Measurements from ENCODE around the gene ARHGEF28. TPM values are rescaled to one million over a fixed set of nuclear protein-coding genes. Genes with fewer than 3 reads are reported as not detected.

Gene ARHGEF28
- total and polyA plus RNA-seq, 2 of the 4 experiments (the other 2 are of a cell fraction) = 3.6 to 16.0 TPM

DNA sequence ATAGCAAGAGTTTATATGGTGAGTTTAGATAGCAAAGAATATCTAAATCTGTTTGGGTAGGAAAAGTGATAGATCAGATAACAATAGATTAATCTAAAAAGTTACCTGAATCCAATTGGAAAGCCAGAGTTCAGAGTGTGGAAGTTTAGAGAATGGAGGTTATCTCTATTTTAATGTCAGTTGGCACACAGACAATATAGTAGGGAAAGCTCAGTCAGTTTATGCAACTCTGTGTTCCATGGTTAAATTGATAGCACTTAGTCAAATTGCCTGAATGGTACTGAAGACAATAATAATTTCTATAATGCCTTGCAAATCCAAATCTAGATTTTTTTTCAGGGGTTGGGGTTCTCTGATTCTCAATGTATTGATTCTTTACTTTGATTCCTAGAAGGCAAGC, 77.0 kb downstream of the ARHGEF28 start:
- TF ChIP-seq, protein P1, sequence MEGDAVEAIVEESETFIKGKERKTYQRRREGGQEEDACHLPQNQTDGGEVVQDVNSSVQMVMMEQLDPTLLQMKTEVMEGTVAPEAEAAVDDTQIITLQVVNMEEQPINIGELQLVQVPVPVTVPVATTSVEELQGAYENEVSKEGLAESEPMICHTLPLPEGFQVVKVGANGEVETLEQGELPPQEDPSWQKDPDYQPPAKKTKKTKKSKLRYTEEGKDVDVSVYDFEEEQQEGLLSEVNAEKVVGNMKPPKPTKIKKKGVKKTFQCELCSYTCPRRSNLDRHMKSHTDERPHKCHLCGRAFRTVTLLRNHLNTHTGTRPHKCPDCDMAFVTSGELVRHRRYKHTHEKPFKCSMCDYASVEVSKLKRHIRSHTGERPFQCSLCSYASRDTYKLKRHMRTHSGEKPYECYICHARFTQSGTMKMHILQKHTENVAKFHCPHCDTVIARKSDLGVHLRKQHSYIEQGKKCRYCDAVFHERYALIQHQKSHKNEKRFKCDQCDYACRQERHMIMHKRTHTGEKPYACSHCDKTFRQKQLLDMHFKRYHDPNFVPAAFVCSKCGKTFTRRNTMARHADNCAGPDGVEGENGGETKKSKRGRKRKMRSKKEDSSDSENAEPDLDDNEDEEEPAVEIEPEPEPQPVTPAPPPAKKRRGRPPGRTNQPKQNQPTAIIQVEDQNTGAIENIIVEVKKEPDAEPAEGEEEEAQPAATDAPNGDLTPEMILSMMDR (conservative IDR thresholded peaks at IDR 0.05; ENCODE audit: low read depth, low read length) = no peak
- no peak for TF ChIP-seq CEBPB (IDR thresholded peaks at IDR 0.05; ENCODE audit: low read depth, low read length)
- no peak for TF ChIP-seq POLR2A (IDR thresholded peaks at IDR 0.05; ENCODE audit: low read depth, low read length)
- TF ChIP-seq NFE2L2 (IDR thresholded peaks at IDR 0.05; ENCODE audit: low read depth, low read length) = no peak
- TF ChIP-seq FOS (IDR thresholded peaks at IDR 0.05; ENCODE audit: low read depth, low read length) = no peak
- no peak for TF ChIP-seq SMC3 (IDR thresholded peaks at IDR 0.05; ENCODE audit: low read depth, low read length)
- TF ChIP-seq MAFK (IDR thresholded peaks at IDR 0.05; ENCODE audit: low read depth, low read length) = no peak
- TF ChIP-seq, protein P2, sequence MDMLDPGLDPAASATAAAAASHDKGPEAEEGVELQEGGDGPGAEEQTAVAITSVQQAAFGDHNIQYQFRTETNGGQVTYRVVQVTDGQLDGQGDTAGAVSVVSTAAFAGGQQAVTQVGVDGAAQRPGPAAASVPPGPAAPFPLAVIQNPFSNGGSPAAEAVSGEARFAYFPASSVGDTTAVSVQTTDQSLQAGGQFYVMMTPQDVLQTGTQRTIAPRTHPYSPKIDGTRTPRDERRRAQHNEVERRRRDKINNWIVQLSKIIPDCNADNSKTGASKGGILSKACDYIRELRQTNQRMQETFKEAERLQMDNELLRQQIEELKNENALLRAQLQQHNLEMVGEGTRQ (IDR thresholded peaks at IDR 0.05; ENCODE audit: low read depth, low read length) = no peak
- no peaks in the 10 kb centered on the region for H4K20me1 ChIP-seq (ENCODE audit: insufficient read depth, low read length)
- no peak overlapping the region for H2BK120ac ChIP-seq (ENCODE audit: low read depth, low read length)
- H2AFZ ChIP-seq (replicated peaks; ENCODE audit: low read length, poor library complexity) = no peak overlapping the region
- ChIA-PET CTCF (no interaction called here), POLR2A (ENCODE audit: unreplicated experiment) (no interaction called here)
- no peak overlapping the region for H3K27ac ChIP-seq (ENCODE audit: insufficient read depth, low read length)
- H3K4me3 ChIP-seq (ENCODE audit: insufficient read depth, low read depth, low read length) = no peak overlapping the region
- H3K36me3 ChIP-seq (ENCODE audit: control insufficient read depth, insufficient read depth, low read length) = no peaks in the 10 kb centered on the region
- H2BK15ac ChIP-seq (ENCODE audit: low read depth, low read length) = no peak overlapping the region
- H2AK5ac ChIP-seq (ENCODE audit: low read depth, low read length) = no peak overlapping the region
- H3K9me3 ChIP-seq (ENCODE audit: control insufficient read depth, insufficient read depth, low read length) = no peaks in the 10 kb centered on the region
- H4K91ac ChIP-seq (ENCODE audit: insufficient read depth, low read depth, low read length) = no peak overlapping the region
- no peak overlapping the region for H3K9ac ChIP-seq (ENCODE audit: low read depth, low read length)
- in situ Hi-C loops (cut with MboI; ENCODE audit: low sequenced_read_pairs) = no loop called here
- dilution Hi-C loops (cut with HindIII; ENCODE audit: low sequenced_read_pairs, unreplicated experiment) = no loop called here
- H3K56ac ChIP-seq (ENCODE audit: extremely low read depth, insufficient read depth, low read length) = no peak overlapping the region
- ATAC-seq (ENCODE audit: low read depth) (no peak), DNase-seq (no peak)
- peaks cover 11% of the 10 kb centered on the region; the same call in 1 of the 2 replicates for H3K9me1 ChIP-seq (ENCODE audit: insufficient read depth, low read length)
- no peak overlapping the region for H2AK9ac ChIP-seq (replicated peaks; ENCODE audit: low read depth, low read length, poor library complexity)
- peaks cover 2% of the 10 kb centered on the region; the same call in 1 of the 2 replicates for H3K4me1 ChIP-seq (ENCODE audit: control insufficient read depth, insufficient read depth, low read length)
- H3K4me2 ChIP-seq (ENCODE audit: low read depth, low read length) = no peak overlapping the region
- intact Hi-C loops (cut with micrococcal nuclease) = no loop called here
- no peak overlapping the region for H4K8ac ChIP-seq (ENCODE audit: low read depth in 2 of 2, low read length in 2 of 2)
- H3K18ac ChIP-seq (ENCODE audit: low read depth, low read length) = no peak overlapping the region
- H2BK20ac ChIP-seq (ENCODE audit: low read depth, low read length) = no peak overlapping the region
- H3K23ac ChIP-seq (ENCODE audit: low read depth, low read length) = no peak overlapping the region
- no peaks in the 10 kb centered on the region for H3K27me3 ChIP-seq (ENCODE audit: control insufficient read depth, insufficient read depth, low read length)
- peaks cover 2 to 53% of the 10 kb centered on the region in 2 experiments; a peak in 3 of 4 replicates for H3K79me1 ChIP-seq (ENCODE audit: low read depth in 1 of 2, low read length in 2 of 2)
- no peak overlapping the region for H3K14ac ChIP-seq (replicated peaks; ENCODE audit: low read depth, low read length)
- H3K4ac ChIP-seq (ENCODE audit: low read depth, low read length) = no peak overlapping the region
- H2BK5ac ChIP-seq (ENCODE audit: low read depth, low read length, poor library complexity, severe bottlenecking) = no peak overlapping the region
- H4K5ac ChIP-seq (ENCODE audit: low read depth, low read length) = no peak overlapping the region
- no TSS peak for BruUV-seq (replicated peaks)
